ENCODE data around the gene ALG12. TPM values are rescaled to one million over a fixed set of nuclear protein-coding genes. Genes with fewer than 3 reads are reported as not detected.
A peak's percentile ranks its signal among the peaks of the same experiment; 100 is the strongest.

ALG12 gene
- total RNA-seq, 2 donors from 2014 or later, result 19.7 to 26.2 TPM

- H3K4me3 ChIP-seq (ENCODE audit: low read length), result no peak overlapping the region
- H3K4me3 Mint-ChIP-seq, result no peak overlapping the region
- H3K4me1 Mint-ChIP-seq, result no peaks in the 10 kb centered on the region
- no peak for TF ChIP-seq CTCF (conservative IDR thresholded peaks at IDR 0.05)
- no peak overlapping the region for H3K27ac Mint-ChIP-seq
- peaks cover 9% of the 10 kb centered on the region for H3K36me3 Mint-ChIP-seq (ENCODE audit: low read depth)
- H3K9me3 Mint-ChIP-seq, result no peaks in the 10 kb centered on the region
- WGBS, 2 experiments (ENCODE audit: insufficient coverage in 1 of 2, insufficient read length in 1 of 2), result 94 to 99% methylated on average over 10 to 19 of the region's 19 CpGs
- no peak overlapping the region for H3K9ac ChIP-seq (ENCODE audit: extremely low read depth, low read length, poor library complexity, severe bottlenecking)
- no peaks in the 10 kb centered on the region for H3K27me3 ChIP-seq (ENCODE audit: control insufficient read depth, insufficient read depth, low read length, poor library complexity, severe bottlenecking)
- H3K4me1 ChIP-seq (ENCODE audit: control insufficient read depth, insufficient read depth, low read length), result peaks cover 9% of the 10 kb centered on the region
- H3K27ac ChIP-seq (ENCODE audit: low read depth, low read length), result no peak overlapping the region
- no peaks in the 10 kb centered on the region for H3K27me3 Mint-ChIP-seq (ENCODE audit: insufficient read depth)
- peak; percentile 44 for DNase-seq
- no peaks in the 10 kb centered on the region for H3K9me3 ChIP-seq (ENCODE audit: control insufficient read depth, low read length)
- peaks cover 18% of the 10 kb centered on the region for H3K36me3 ChIP-seq (ENCODE audit: control insufficient read depth, insufficient read depth, low read length)
These were observed 46.2 kb upstream of the ALG12 start for GRCh38 chr22:49964136-49965090.

GRCh38 chr22:49963647-49964026 is 45.4 kb upstream of the ALG12 start:
- Mint-ChIP-seq H3K27ac (no peak overlapping the region), H3K36me3 (ENCODE audit: low read depth) (peaks cover 9% of the 10 kb centered on the region), H3K4me1 (peaks cover 4% of the 10 kb centered on the region), H3K4me3 (peak overlapping the region; percentile 83), H3K9me3 (no peaks in the 10 kb centered on the region), H3K27me3 (ENCODE audit: insufficient read depth) (no peaks in the 10 kb centered on the region)
- Histone ChIP-seq H3K9ac (ENCODE audit: extremely low read depth, low read length, poor library complexity, severe bottlenecking) (no peak overlapping the region), H3K27ac (ENCODE audit: low read depth, low read length) (no peak overlapping the region), H3K9me3 (ENCODE audit: control insufficient read depth, low read length) (no peaks in the 10 kb centered on the region), H3K4me1 (ENCODE audit: control insufficient read depth, insufficient read depth, low read length) (peaks cover 9% of the 10 kb centered on the region), H3K36me3 (ENCODE audit: control insufficient read depth, insufficient read depth, low read length) (peaks cover 18% of the 10 kb centered on the region), H3K27me3 (ENCODE audit: control insufficient read depth, insufficient read depth, low read length, poor library complexity, severe bottlenecking) (no peaks in the 10 kb centered on the region), H3K4me3 (ENCODE audit: low read length) (no peak overlapping the region)
- DNase-seq, result no peak
- no peak for TF ChIP-seq CTCF (conservative IDR thresholded peaks at IDR 0.05)
- WGBS, 2 experiments (ENCODE audit: insufficient coverage in 1 of 2, insufficient read length in 1 of 2), result 75 to 83% methylated on average over 4 to 6 of the region's 6 CpGs

- no peaks in the 10 kb centered on the region for H3K9me3 ChIP-seq (ENCODE audit: control insufficient read depth, low read length)
- peaks cover 4% of the 10 kb centered on the region for H3K4me1 Mint-ChIP-seq
- TF ChIP-seq CTCF (conservative IDR thresholded peaks at IDR 0.05), result no peak
- H3K36me3 Mint-ChIP-seq (ENCODE audit: low read depth), result peaks cover 9% of the 10 kb centered on the region
- H3K9me3 Mint-ChIP-seq, result no peaks in the 10 kb centered on the region
- no peaks in the 10 kb centered on the region for H3K27me3 ChIP-seq (ENCODE audit: control insufficient read depth, insufficient read depth, low read length, poor library complexity, severe bottlenecking)
- H3K27ac ChIP-seq (ENCODE audit: low read depth, low read length), result no peak overlapping the region
- peak overlapping the region; percentile 18 for H3K9ac ChIP-seq (ENCODE audit: extremely low read depth, low read length, poor library complexity, severe bottlenecking)
- H3K4me1 ChIP-seq (ENCODE audit: control insufficient read depth, insufficient read depth, low read length), result peaks cover 9% of the 10 kb centered on the region
- DNase-seq, result peak; percentile 43
- H3K27ac Mint-ChIP-seq, result peak overlapping the region; percentile 84
- WGBS, 2 experiments (ENCODE audit: insufficient coverage in 1 of 2, insufficient read length in 1 of 2), result 91 to 92% methylated on average over 41 to 63 of the region's 63 CpGs
- no peaks in the 10 kb centered on the region for H3K27me3 Mint-ChIP-seq (ENCODE audit: insufficient read depth)
- H3K4me3 ChIP-seq (ENCODE audit: low read length), result peak overlapping the region; percentile 62
- peak overlapping the region; percentile 83 for H3K4me3 Mint-ChIP-seq
- H3K36me3 ChIP-seq (ENCODE audit: control insufficient read depth, insufficient read depth, low read length), result peaks cover 18% of the 10 kb centered on the region
These were observed 44.8 kb upstream of the ALG12 start for GRCh38 chr22:49962751-49963646.

Data from endodermal cell (in vitro differentiated cells).